Gastrocnemius medialis (tissue), 4 donors: Measurements from ENCODE around the gene RBM45. TPM values are rescaled to one million over a fixed set of nuclear protein-coding genes. Genes with fewer than 3 reads are reported as not detected.

Experiments used
- total RNA-seq, 4 donors: library from RNA; depleted of rRNA; stranded (reverse); fragments of >200 nt; gene quantifications; one replicate each; pipeline versions ENCODE4 v1.1.0 to v1.2.3, GENCODE V29; 2016

Gene RBM45
- total RNA-seq, 4 donors from 2014 or later, result 2.0 to 8.1 (median 5.5) TPM

Other genes with a start within 250 kb of the RBM45 start
- 10 to 100 TPM in 1 of 4 donors, 1 to 10 TPM in 2, under 1 TPM in 1; 0.82 to 16.2 (median 4.3) TPM for gene PDE11A, start 39.7 kb upstream of the RBM45 start, total RNA-seq
- gene OSBPL6, start 82.1 kb downstream of the RBM45 start, total RNA-seq, result 10 to 100 TPM; 11.6 to 51.1 (median 40.7) TPM